ENCODE results near the gene MAGI2.
"Not testable (repeated sequence)": the region's sequence is repeated elsewhere in the genome, so short reads cannot be mapped to it uniquely, and the experiment has no call there.

The MAGI2 gene

DNA sequence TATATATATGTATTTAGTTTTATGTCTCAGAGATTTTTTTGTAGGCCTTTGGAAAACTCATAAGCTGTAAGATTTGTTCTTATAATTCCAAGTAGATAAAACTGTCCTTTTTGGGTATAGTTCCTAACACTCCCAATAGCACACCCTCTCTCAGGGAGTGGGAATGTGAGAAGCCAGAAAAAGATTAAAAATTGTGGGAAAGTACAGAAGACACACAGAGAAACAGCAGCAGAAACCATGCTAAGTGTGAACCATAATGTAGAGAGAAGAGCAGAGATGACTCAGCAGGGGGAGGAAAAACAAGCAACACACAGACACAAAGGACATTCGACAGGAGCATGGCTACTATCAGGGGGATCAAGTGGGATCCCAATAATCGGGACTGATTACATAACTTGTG lies 401.6 kb downstream of the MAGI2 start:
- TF ChIP-seq, protein P1, sequence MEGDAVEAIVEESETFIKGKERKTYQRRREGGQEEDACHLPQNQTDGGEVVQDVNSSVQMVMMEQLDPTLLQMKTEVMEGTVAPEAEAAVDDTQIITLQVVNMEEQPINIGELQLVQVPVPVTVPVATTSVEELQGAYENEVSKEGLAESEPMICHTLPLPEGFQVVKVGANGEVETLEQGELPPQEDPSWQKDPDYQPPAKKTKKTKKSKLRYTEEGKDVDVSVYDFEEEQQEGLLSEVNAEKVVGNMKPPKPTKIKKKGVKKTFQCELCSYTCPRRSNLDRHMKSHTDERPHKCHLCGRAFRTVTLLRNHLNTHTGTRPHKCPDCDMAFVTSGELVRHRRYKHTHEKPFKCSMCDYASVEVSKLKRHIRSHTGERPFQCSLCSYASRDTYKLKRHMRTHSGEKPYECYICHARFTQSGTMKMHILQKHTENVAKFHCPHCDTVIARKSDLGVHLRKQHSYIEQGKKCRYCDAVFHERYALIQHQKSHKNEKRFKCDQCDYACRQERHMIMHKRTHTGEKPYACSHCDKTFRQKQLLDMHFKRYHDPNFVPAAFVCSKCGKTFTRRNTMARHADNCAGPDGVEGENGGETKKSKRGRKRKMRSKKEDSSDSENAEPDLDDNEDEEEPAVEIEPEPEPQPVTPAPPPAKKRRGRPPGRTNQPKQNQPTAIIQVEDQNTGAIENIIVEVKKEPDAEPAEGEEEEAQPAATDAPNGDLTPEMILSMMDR (IDR thresholded peaks at IDR 0.05; ENCODE audit: low read depth, low read length): no peak
- DNase-seq (ENCODE audit: extremely low read depth, low read depth): no peak

DNA sequence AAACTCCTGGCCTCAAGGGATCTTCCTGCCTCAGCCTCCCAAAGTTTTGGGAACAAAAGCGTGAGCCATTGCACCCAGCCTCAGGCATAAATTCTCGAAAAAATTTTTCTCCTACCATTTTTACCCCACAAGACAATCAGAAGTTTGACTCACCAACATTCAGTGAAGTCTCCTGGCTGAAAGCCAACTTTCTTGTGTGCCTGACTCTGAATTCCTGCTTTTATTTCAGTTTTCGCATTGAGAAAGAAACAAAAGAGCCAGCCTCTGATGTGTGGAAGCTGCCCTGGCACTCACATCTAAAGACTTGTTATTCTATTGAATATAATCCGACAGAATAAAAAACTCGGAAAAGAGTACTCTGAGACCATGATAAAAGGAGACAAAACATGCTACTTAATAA lies 402.9 kb downstream of the MAGI2 start:
- TF ChIP-seq, protein P1 (IDR thresholded peaks at IDR 0.05; ENCODE audit: low read depth, low read length): no peak
- DNase-seq (ENCODE audit: extremely low read depth, low read depth): peak; percentile 2

DNA sequence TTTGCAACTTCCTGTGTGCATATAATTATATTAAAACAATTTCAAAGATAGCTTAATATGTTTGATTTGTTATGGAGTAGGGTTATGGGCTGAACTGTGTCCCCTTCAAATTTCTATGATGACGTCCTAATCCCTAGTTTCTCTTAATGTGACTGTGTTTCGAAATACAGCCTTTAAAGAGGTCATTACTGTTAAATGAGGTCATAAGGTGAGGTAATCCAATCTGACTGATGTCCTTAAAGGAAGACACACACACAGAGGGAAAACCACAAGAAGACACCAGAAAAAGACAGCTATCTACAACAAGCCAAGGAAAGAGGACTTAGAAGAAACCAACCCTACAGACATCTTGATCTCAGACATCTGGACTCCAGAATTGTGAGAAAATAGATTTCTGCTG lies 407.4 kb downstream of the MAGI2 start:
- TF ChIP-seq, protein P1 (IDR thresholded peaks at IDR 0.05; ENCODE audit: low read depth, low read length): no peak
- DNase-seq (ENCODE audit: extremely low read depth, low read depth): no peak

DNA sequence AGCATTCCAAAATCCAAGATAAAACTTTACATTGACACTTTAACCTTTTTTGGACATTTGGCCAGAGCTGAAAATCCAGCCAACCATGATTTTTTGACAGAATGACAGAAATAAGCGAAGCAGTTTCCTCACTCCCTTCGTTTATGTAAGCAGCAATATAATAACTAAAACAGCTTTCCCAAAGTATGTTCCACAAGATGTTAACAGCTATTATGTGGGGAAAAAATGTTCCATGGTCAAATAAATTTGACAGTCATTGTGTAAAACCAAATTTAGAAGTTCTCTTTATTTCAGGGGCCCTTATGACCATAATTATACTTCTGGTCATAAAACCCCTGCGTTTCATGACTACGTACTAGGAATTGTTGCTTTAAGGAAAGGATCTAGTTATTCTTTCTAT lies 416.5 kb downstream of the MAGI2 start:
- DNase-seq (ENCODE audit: extremely low read depth, low read depth): no peak
- TF ChIP-seq, protein P1 (IDR thresholded peaks at IDR 0.05; ENCODE audit: low read depth, low read length): no peak

DNA sequence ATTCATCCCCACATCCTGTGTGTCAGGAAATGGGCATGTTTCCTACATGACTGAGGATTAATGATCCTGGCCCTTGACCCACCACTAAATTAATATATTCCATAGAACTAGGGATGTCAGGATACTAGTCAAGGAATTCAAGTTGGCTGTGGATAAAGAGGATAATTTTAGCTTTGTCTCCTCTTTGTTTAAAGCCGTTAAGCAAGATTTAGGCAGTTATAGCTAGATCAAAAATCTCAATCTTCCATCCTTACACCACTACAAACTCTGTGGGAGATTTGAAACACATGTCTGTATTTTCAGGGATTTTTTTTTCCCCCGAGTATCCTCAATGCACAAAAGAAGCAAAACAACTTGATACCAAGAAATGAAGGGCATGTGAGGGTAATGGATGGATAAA lies 417.1 kb downstream of the MAGI2 start:
- TF ChIP-seq, protein P1 (IDR thresholded peaks at IDR 0.05; ENCODE audit: low read depth, low read length): no peak
- DNase-seq (ENCODE audit: extremely low read depth, low read depth): no peak

DNA sequence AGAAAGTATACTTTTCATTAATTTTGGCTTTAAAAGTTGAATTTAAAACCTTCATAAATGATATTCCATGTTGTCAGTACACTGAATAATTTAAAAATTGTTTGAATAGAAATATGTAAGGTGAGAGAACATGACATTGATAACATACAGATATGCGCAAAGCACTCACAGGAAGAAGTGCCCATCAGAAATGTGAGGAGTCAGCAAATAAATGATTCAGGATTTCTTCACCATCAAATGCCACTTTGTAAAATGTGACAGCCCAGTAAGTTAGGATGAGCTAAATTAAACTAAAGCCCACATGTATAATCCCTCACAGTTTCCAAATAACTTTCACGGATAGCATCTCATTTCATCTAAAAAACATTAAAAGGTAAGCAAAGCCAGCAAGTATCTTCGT lies 417.6 kb downstream of the MAGI2 start:
- TF ChIP-seq, protein P1 (IDR thresholded peaks at IDR 0.05; ENCODE audit: low read depth, low read length): no peak

DNA sequence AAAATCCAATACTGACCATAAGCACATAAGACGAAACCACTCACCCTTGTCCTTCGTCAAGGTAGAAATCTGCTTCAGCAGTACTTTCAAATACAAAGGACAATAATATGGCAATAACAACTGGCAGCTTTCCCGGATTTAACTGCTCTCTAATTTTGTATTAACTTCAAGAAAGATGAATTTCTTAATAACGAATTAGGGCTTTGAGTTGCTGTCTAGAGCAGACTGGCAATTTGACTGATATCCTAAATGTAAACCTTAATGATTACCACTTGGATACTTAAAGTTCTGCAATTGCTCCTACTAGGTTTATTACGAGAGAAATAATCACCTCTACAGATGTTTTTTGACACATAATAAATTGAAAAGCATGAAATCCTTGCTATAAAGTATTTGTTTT lies 418.7 kb downstream of the MAGI2 start:
- TF ChIP-seq, protein P1 (IDR thresholded peaks at IDR 0.05; ENCODE audit: low read depth, low read length): no peak

More for the DNA sequence above, 417.6 kb downstream of the MAGI2 start:
- DNase-seq (ENCODE audit: extremely low read depth, low read depth): no peak

DNA sequence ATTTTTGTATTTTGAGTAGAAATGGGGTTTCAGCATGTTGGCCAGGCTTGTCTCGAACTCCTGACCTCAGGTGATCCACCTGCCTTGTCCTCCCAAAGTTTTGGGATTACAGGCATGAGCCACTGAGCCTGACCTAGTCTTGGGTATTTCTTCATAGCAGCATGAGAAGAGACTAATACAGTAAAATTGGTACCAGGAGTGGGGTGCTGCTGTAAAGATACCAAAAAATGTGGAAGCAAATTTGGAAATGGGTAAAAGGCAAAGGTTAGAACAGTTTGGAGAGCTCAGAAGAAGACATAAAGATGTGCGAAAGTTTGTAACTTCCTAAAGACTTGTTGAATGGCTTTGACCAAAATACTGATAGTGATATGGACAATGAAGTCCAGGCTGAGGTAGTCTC lies 433.8 kb downstream of the MAGI2 start:
- not testable (repeated sequence) for DNase-seq (ENCODE audit: extremely low read depth, low read depth)

More for the DNA sequence above, 418.7 kb downstream of the MAGI2 start:
- no peak for DNase-seq (ENCODE audit: extremely low read depth, low read depth)

Data from AG09319 (cell line).